ENCODE data around the gene RBMS3. TPM values are rescaled to one million over a fixed set of nuclear protein-coding genes. Genes with fewer than 3 reads are reported as not detected.

RBMS3 gene
- total RNA-seq, 1 experiment from 2014 or later: 8.7 TPM

- ATAC-seq: no peak
Observed at GRCh38 chr3:29567501-29567900, 286.6 kb downstream of the RBMS3 start.

More at GRCh38 chr3:29567501-29567900, 286.6 kb downstream of the RBMS3 start:
- peaks cover 12% of the 10 kb centered on the region for H3K9me3 Mint-ChIP-seq
- no peaks in the 10 kb centered on the region for H3K27me3 Mint-ChIP-seq (ENCODE audit: low read depth)
- no peak for DNase-seq (ENCODE audit: low spot score)
- ChIA-PET CTCF (no interaction called here), POLR2A (no interaction called here)
- no peak overlapping the region for H3K4me3 Mint-ChIP-seq
- no peaks in the 10 kb centered on the region for H3K4me1 Mint-ChIP-seq
- no peaks in the 10 kb centered on the region for H3K36me3 Mint-ChIP-seq
- TF ChIP-seq FOXK1 (CRISPR knock-in tag; IDR thresholded peaks at IDR 0.05) (no peak), EMX1 (CRISPR knock-in tag; IDR thresholded peaks at IDR 0.05) (no peak), CDX4 (CRISPR knock-in tag; IDR thresholded peaks at IDR 0.05; ENCODE audit: borderline replicate concordance) (no peak), ZNF219 (CRISPR knock-in tag; IDR thresholded peaks at IDR 0.05; ENCODE audit: borderline replicate concordance) (no peak), CREM (CRISPR knock-in tag; IDR thresholded peaks at IDR 0.05) (no peak), STAT6 (CRISPR knock-in tag; conservative IDR thresholded peaks at IDR 0.05; ENCODE audit: low read depth) (no peak), ZNF317 (CRISPR knock-in tag; IDR thresholded peaks at IDR 0.05; ENCODE audit: borderline replicate concordance, low read depth) (no peak), ARID4B (CRISPR knock-in tag; IDR thresholded peaks at IDR 0.05; ENCODE audit: borderline replicate concordance) (no peak), USF1 (CRISPR knock-in tag; IDR thresholded peaks at IDR 0.05) (no peak), MAX (CRISPR knock-in tag; IDR thresholded peaks at IDR 0.05) (no peak), ESRRA (CRISPR knock-in tag; IDR thresholded peaks at IDR 0.05; ENCODE audit: borderline replicate concordance) (no peak), ATF1 (CRISPR knock-in tag; IDR thresholded peaks at IDR 0.05) (no peak), ZBTB43 (CRISPR knock-in tag; IDR thresholded peaks at IDR 0.05) (no peak), E2F4 (CRISPR knock-in tag; IDR thresholded peaks at IDR 0.05; ENCODE audit: borderline replicate concordance, low read depth) (no peak), ATF2 (CRISPR knock-in tag; IDR thresholded peaks at IDR 0.05; ENCODE audit: borderline replicate concordance, low read depth) (no peak), MLX (CRISPR knock-in tag; IDR thresholded peaks at IDR 0.05) (no peak), TP53 (CRISPR knock-in tag; IDR thresholded peaks at IDR 0.05) (no peak), HMGXB4 (CRISPR knock-in tag; IDR thresholded peaks at IDR 0.05) (no peak), ZNF671 (CRISPR knock-in tag; IDR thresholded peaks at IDR 0.05) (no peak)
- no peak overlapping the region for H3K27ac Mint-ChIP-seq

Measured in WTC11 (cell line).